H9 (cell line): ENCODE measurements around the gene FAM161A. TPM values are rescaled to one million over a fixed set of nuclear protein-coding genes. Genes with fewer than 3 reads are reported as not detected.

ENCODE experiments used
- DNase-seq: peaks from one replicate; pipeline ENCODE4 v3.0.0-alpha.2; 2017
- H2AFZ ChIP-seq: one replicate; pipeline ENCODE4 v1.6.1; 2013; ENCODE audit warnings: mild to moderate bottlenecking, low read length, control low read depth, moderate library complexity
- H2AK5ac ChIP-seq: 2 replicates; pipeline ENCODE4 v1.6.1; 2013; ENCODE audit warnings: low read length, control low read depth, mixed read lengths; ENCODE audit not compliant: insufficient read length
- H2BK120ac ChIP-seq: one replicate; pipeline ENCODE4 v1.6.1; 2013; ENCODE audit warnings: low read depth, mild to moderate bottlenecking, low read length, control low read depth, inconsistent platforms; ENCODE audit not compliant: poor library complexity, severe bottlenecking
- H2BK12ac ChIP-seq: 2 replicates; pipeline ENCODE4 v1.6.1; 2013; ENCODE audit warnings: low read length, control low read depth, mixed read lengths, low read depth; ENCODE audit not compliant: insufficient read length
- H2BK15ac ChIP-seq: 2 replicates; pipeline ENCODE4 v1.6.1; 2013; ENCODE audit warnings: low read depth, low read length, control low read depth
- H2BK20ac ChIP-seq: one replicate; pipeline ENCODE4 v1.6.1; 2013; ENCODE audit warnings: low read depth, mild to moderate bottlenecking, low read length, control low read depth, inconsistent platforms; ENCODE audit not compliant: poor library complexity, severe bottlenecking
- H2BK5ac ChIP-seq: 2 replicates; pipeline ENCODE4 v1.6.1; 2013; ENCODE audit warnings: low read length, control low read depth, mixed read lengths; ENCODE audit not compliant: insufficient read length
- H3K14ac ChIP-seq: 2 replicates; pipeline ENCODE4 v1.6.1; 2013; ENCODE audit warnings: low read length, control low read depth; ENCODE audit not compliant: insufficient read depth
- H3K18ac ChIP-seq: 2 replicates; pipeline ENCODE4 v1.6.1; 2013; ENCODE audit warnings: low read depth, mild to moderate bottlenecking, mixed read lengths, low read length, control low read depth; ENCODE audit not compliant: insufficient read length
- H3K23ac ChIP-seq: 2 replicates; pipeline ENCODE4 v1.6.1; 2013; ENCODE audit warnings: low read length, control low read depth, mixed read lengths, low read depth; ENCODE audit not compliant: insufficient read length
- H3K23me2 ChIP-seq: 2 replicates; pipeline ENCODE4 v1.6.1; 2013; ENCODE audit warnings: low read depth, mild to moderate bottlenecking, mixed read lengths, low read length, control low read depth; ENCODE audit not compliant: insufficient read length, poor library complexity, severe bottlenecking
- H3K27ac ChIP-seq: 2 replicates; pipeline ENCODE4 v1.5.1; 2013; ENCODE audit warnings: low read length, control low read depth, mixed read lengths, low read depth; ENCODE audit not compliant: insufficient read length
- H3K27me3 ChIP-seq: 2 replicates; pipeline ENCODE4 v1.6.1; 2013; ENCODE audit warnings: low read length, control low read depth, inconsistent platforms; ENCODE audit not compliant: insufficient read depth
- H3K4ac ChIP-seq: 2 replicates; pipeline ENCODE4 v1.6.1; 2013; ENCODE audit warnings: low read depth, mild to moderate bottlenecking, control low read depth, inconsistent platforms, low read length, moderate library complexity
- H3K4me1 ChIP-seq: 2 replicates; pipeline ENCODE4 v1.6.1; 2013; ENCODE audit warnings: low read length, control low read depth, inconsistent platforms; ENCODE audit not compliant: insufficient read depth
- H3K4me2 ChIP-seq: 2 replicates; pipeline ENCODE4 v1.6.1; 2013; ENCODE audit warnings: low read length, control low read depth, mixed read lengths; ENCODE audit not compliant: insufficient read length, insufficient read depth
- H3K56ac ChIP-seq: 2 replicates; pipeline ENCODE4 v1.6.1; 2013; ENCODE audit warnings: low read depth, mild to moderate bottlenecking, mixed read lengths, low read length, control low read depth; ENCODE audit not compliant: insufficient read length
- H3K79me1 ChIP-seq: 2 replicates; pipeline ENCODE4 v1.6.1; 2013; ENCODE audit warnings: low read depth, mild to moderate bottlenecking, moderate library complexity, low read length, control low read depth, inconsistent platforms; ENCODE audit not compliant: insufficient read depth, poor library complexity, severe bottlenecking
- H3K79me2 ChIP-seq: 2 replicates; pipeline ENCODE4 v1.6.1; 2013; ENCODE audit warnings: low read length, control low read depth, inconsistent platforms; ENCODE audit not compliant: insufficient read depth
- H3K9ac ChIP-seq: 2 replicates; pipeline ENCODE4 v1.6.1; 2013; ENCODE audit warnings: low read length, control low read depth, mixed read lengths; ENCODE audit not compliant: insufficient read length; ENCODE audit errors: extremely low read depth
- H3K9me3 ChIP-seq: one replicate; pipeline ENCODE4 v1.6.1; 2013; ENCODE audit warnings: low read depth, low read length, inconsistent platforms; ENCODE audit not compliant: control insufficient read depth
- H3T11ph ChIP-seq: one replicate; pipeline ENCODE4 v1.6.1; 2013; ENCODE audit warnings: mild to moderate bottlenecking, low read length, control low read depth, inconsistent platforms
- H4K20me1 ChIP-seq: one replicate; pipeline ENCODE4 v1.6.1; 2013; ENCODE audit not compliant: control insufficient read depth, insufficient read length, insufficient read depth
- H4K5ac ChIP-seq: 2 replicates; pipeline ENCODE4 v1.6.1; 2013; ENCODE audit warnings: low read depth, mild to moderate bottlenecking, mixed read lengths, low read length, control low read depth; ENCODE audit not compliant: insufficient read length
- H4K8ac ChIP-seq: replicated peaks from 2 replicates; pipeline ENCODE4 v1.6.1; 2013; ENCODE audit warnings: low read length, control low read depth, mixed read lengths, low read depth; ENCODE audit not compliant: insufficient read length
- H4K91ac ChIP-seq: 2 replicates; pipeline ENCODE4 v1.6.1; 2013; ENCODE audit warnings: low read depth, mild to moderate bottlenecking, moderate library complexity, mixed read lengths, low read length, control low read depth; ENCODE audit not compliant: insufficient read length
- H3K27ac Mint-ChIP-seq, 3 experiments: 2 replicates in 2 of 3; 3 replicates in 1 of 3; pipeline ENCODE4 v1.8.0; 2020 to 2021; ENCODE audit warnings: mixed read lengths in 3 of 3, mild to moderate bottlenecking in 1 of 3, moderate library complexity in 1 of 3
- H3K27me3 Mint-ChIP-seq: 2 replicates; pipeline ENCODE4 v1.8.0; 2021; ENCODE audit warnings: low read depth, mild to moderate bottlenecking, moderate library complexity, mixed read lengths
- H3K36me3 Mint-ChIP-seq, 3 experiments: 2 replicates in 2 of 3; 3 replicates in 1 of 3; pipeline ENCODE4 v1.8.0; 2020 to 2021; ENCODE audit warnings: low read depth in 3 of 3, mixed read lengths in 3 of 3; ENCODE audit not compliant: insufficient read depth in 1 of 3
- H3K4me1 Mint-ChIP-seq, 2 experiments: 2 replicates each; pipeline ENCODE4 v1.8.0; 2020; ENCODE audit warnings: mixed read lengths in 2 of 2
- H3K4me3 Mint-ChIP-seq, 2 experiments: 2 replicates in 1 of 2; 3 replicates in 1 of 2; pipeline ENCODE4 v1.8.0; 2020 to 2021; ENCODE audit warnings: mild to moderate bottlenecking in 2 of 2, mixed read lengths in 2 of 2, moderate library complexity in 1 of 2
- H3K9me3 Mint-ChIP-seq, 2 experiments: 2 replicates in 1 of 2; 3 replicates in 1 of 2; pipeline ENCODE4 v1.8.0; 2020; ENCODE audit warnings: mild to moderate bottlenecking in 2 of 2, mixed read lengths in 2 of 2, moderate library complexity in 1 of 2
- WGBS: extraction: QIAGEN DNeasy Blood & Tissue Kit; methylation state at CpG from one replicate; pipeline ENCODE4 v1.1.7; 2013; ENCODE audit warnings: missing lambda C conversion rate, low lambda C conversion rate, mixed read lengths; ENCODE audit not compliant: insufficient read length; ENCODE audit errors: extremely low coverage; 5-methylcytosine and 5-hydroxymethylcytosine counted together
- long read RNA-seq: library from polyadenylated mRNA; unstranded; transcript quantifications from one replicate; pipeline ENCODE4 v2.0.0, GENCODE V29; 2020
- total RNA-seq: library from RNA; stranded (reverse); gene quantifications from 2 replicates; pipeline ENCODE4 v1.2.1, GENCODE V29; 2021
- TF ChIP-seq, protein P1 (sequence below): fragments of 200-600 bp; sonication (generic); conservative IDR thresholded peaks from 3 replicates; pipeline ENCODE4 v1.8.0; 2021; ENCODE audit warnings: antibody characterized with exemption, mild to moderate bottlenecking

The FAM161A gene, protein sequence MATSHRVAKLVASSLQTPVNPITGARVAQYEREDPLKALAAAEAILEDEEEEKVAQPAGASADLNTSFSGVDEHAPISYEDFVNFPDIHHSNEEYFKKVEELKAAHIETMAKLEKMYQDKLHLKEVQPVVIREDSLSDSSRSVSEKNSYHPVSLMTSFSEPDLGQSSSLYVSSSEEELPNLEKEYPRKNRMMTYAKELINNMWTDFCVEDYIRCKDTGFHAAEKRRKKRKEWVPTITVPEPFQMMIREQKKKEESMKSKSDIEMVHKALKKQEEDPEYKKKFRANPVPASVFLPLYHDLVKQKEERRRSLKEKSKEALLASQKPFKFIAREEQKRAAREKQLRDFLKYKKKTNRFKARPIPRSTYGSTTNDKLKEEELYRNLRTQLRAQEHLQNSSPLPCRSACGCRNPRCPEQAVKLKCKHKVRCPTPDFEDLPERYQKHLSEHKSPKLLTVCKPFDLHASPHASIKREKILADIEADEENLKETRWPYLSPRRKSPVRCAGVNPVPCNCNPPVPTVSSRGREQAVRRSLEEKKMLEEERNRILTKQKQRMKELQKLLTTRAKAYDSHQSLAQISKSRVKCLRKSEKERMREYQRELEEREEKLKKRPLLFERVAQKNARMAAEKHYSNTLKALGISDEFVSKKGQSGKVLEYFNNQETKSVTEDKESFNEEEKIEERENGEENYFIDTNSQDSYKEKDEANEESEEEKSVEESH
- total RNA-seq, result 13.3 and 15.8 TPM in 2 replicates
- long read RNA-seq, partial matches to known transcripts, result 61 of 66 reads
- long read RNA-seq, other reads (novel, unspliced or antisense), result 3 of 66 reads

DNA sequence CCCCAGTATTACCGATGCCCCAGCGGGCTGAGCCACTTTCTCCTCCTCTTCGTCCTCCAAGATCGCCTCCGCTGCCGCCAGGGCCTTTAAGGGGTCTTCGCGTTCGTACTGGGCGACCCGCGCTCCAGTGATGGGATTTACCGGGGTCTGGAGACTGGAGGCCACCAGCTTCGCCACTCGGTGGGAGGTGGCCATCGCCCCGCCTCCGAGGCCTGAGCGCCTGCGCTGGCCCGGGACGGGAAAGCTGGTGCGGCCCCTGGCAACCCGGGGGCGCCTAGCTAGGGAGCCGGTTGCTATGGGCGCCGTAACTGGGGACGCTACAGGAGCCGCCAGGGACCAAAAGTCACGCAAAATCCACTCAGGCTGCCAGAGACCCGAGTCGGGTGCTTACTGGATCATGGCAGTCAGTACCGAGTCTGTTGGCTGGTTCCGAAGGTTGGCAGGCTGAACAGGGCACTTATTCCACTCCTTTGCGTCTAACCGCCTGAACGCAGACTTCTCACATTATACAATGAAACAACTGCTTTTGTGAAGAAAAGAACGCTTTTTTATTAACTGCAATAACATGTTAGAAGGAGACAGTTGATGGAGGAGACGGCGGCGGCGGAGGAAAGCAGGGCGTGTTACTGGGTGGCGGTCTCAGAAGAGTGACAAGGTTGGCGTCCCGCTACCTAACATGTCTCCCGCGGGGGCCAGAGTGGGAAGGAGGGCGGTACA is at the start of gene FAM161A:
Gene FAM161A (minus strand): TSS at position 214 of the 717 bp plus-strand sequence. CDS start 19 bp downstream, at position 195.
- no peak within 1 kb of the TSS for H4K8ac ChIP-seq
- DNase-seq, result peak; percentile 89
- Mint-ChIP-seq H3K4me1 (peaks cover 10 to 15% of the 10 kb centered on the region in 2 experiments), H3K4me3 (peak within 1 kb of the TSS; percentile 92 to 96), H3K36me3 (peaks cover 0 to 2% (median 0%) of the 10 kb centered on the region in 3 experiments; a peak in 2 of 7 replicates), H3K27me3 (no peaks in the 10 kb centered on the region), H3K9me3 (no peaks in the 10 kb centered on the region), H3K27ac (peak within 1 kb of the TSS; percentile 96 to 98 (median 98))
- no peak within 1 kb of the TSS for H3K27ac ChIP-seq
- no peak within 1 kb of the TSS for H2BK120ac ChIP-seq
- H2BK15ac ChIP-seq, result no peak within 1 kb of the TSS
- peak within 1 kb of the TSS; percentile 78 for H3K4me2 ChIP-seq
- peak within 1 kb of the TSS; percentile 0 for H4K5ac ChIP-seq
- no peaks in the 10 kb centered on the region for H4K20me1 ChIP-seq
- H3K23ac ChIP-seq, result no peak within 1 kb of the TSS
- no CpG with 5 or more reads among the region's 50 CpGs for WGBS
- peak within 1 kb of the TSS; percentile 80 for H3K9ac ChIP-seq
- H3K4ac ChIP-seq, result no peak within 1 kb of the TSS
- H2BK20ac ChIP-seq, result no peak within 1 kb of the TSS
- H3K27me3 ChIP-seq, result no peaks in the 10 kb centered on the region
- H2BK12ac ChIP-seq, result no peak within 1 kb of the TSS
- peaks cover 4% of the 10 kb centered on the region for H3K23me2 ChIP-seq
- TF ChIP-seq, protein P1, sequence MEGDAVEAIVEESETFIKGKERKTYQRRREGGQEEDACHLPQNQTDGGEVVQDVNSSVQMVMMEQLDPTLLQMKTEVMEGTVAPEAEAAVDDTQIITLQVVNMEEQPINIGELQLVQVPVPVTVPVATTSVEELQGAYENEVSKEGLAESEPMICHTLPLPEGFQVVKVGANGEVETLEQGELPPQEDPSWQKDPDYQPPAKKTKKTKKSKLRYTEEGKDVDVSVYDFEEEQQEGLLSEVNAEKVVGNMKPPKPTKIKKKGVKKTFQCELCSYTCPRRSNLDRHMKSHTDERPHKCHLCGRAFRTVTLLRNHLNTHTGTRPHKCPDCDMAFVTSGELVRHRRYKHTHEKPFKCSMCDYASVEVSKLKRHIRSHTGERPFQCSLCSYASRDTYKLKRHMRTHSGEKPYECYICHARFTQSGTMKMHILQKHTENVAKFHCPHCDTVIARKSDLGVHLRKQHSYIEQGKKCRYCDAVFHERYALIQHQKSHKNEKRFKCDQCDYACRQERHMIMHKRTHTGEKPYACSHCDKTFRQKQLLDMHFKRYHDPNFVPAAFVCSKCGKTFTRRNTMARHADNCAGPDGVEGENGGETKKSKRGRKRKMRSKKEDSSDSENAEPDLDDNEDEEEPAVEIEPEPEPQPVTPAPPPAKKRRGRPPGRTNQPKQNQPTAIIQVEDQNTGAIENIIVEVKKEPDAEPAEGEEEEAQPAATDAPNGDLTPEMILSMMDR, result no peak
- no peak within 1 kb of the TSS for H2AK5ac ChIP-seq
- no peak within 1 kb of the TSS for H3K56ac ChIP-seq
- no peak within 1 kb of the TSS for H2BK5ac ChIP-seq
- H3K79me1 ChIP-seq, result no peaks in the 10 kb centered on the region
- H3K4me1 ChIP-seq, result no peaks in the 10 kb centered on the region
- no peak within 1 kb of the TSS for H3T11ph ChIP-seq
- H3K79me2 ChIP-seq, result no peaks in the 10 kb centered on the region
- H3K14ac ChIP-seq, result peak within 1 kb of the TSS; percentile 90
- peak within 1 kb of the TSS; percentile 69 for H3K18ac ChIP-seq
- H2AFZ ChIP-seq, result no peak within 1 kb of the TSS
- no peaks in the 10 kb centered on the region for H3K9me3 ChIP-seq
- no peak within 1 kb of the TSS for H4K91ac ChIP-seq
